PC-3 (cell line): ENCODE data around the gene ZNF343.

Source experiments
- EZH2 ChIP-seq: fragments of 300-600 bp; sonication (generic); IDR thresholded peaks from one replicate; pipeline ENCODE4 v1.6.1; 2017; ENCODE audit warnings: antibody characterized with exemption, mild to moderate bottlenecking, low read length; ENCODE audit not compliant: unreplicated experiment
- EZH2phosphoT487 ChIP-seq: fragments of 300-600 bp; sonication (generic); IDR thresholded peaks from 2 replicates; pipeline ENCODE4 v1.6.1; 2018; ENCODE audit warnings: mild to moderate bottlenecking, antibody characterized with exemption, low read length, borderline replicate concordance
- TF ChIP-seq, protein P1 (sequence below): fragments of 300-600 bp; sonication (generic); conservative IDR thresholded peaks from 2 replicates; pipeline ENCODE4 v1.5.1; 2017; ENCODE audit warnings: antibody characterized with exemption, low read depth, mild to moderate bottlenecking, low read length

DNA sequence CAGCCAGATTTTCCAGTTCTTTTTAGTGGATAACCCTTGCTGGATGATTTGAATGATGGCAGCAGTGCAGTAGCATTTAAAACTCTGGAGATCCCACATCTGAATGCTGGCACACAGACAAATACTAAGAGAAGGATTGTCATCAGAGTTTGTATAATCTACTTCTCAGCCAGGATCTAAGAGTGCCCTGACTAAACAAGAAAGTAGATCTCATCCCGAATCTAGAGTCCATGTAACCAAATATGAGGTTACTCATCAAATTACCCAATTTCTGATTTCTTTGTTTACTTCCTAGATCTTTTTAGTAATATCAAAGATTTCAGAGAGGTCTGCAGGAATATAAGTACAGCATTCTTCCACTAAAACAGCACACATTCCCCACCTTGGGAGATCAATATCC, 35.5 kb upstream of the ZNF343 start:
- TF ChIP-seq, protein P1, sequence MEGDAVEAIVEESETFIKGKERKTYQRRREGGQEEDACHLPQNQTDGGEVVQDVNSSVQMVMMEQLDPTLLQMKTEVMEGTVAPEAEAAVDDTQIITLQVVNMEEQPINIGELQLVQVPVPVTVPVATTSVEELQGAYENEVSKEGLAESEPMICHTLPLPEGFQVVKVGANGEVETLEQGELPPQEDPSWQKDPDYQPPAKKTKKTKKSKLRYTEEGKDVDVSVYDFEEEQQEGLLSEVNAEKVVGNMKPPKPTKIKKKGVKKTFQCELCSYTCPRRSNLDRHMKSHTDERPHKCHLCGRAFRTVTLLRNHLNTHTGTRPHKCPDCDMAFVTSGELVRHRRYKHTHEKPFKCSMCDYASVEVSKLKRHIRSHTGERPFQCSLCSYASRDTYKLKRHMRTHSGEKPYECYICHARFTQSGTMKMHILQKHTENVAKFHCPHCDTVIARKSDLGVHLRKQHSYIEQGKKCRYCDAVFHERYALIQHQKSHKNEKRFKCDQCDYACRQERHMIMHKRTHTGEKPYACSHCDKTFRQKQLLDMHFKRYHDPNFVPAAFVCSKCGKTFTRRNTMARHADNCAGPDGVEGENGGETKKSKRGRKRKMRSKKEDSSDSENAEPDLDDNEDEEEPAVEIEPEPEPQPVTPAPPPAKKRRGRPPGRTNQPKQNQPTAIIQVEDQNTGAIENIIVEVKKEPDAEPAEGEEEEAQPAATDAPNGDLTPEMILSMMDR = no peak
- no peak for TF ChIP-seq EZH2
- no peak for TF ChIP-seq EZH2phosphoT487
